HepG2 (cell line): ENCODE results near the gene AHRR. TPM values are rescaled to one million over a fixed set of nuclear protein-coding genes. Genes with fewer than 3 reads are reported as not detected.

Experiments
- ATAC-seq: fragments of 200-7000 bp; cut with Tn5 transposase; 3 replicates; pipeline ENCODE4 v1.9.1; 2020; ENCODE audit warnings: mild to moderate bottlenecking, moderate library complexity
- BruUV-seq: library from RNA; stranded (reverse); fragments of 400-500 nt; replicated peaks from 2 replicates; lab custom pipeline; 2021; lab: Mats Ljungman, UMichigan
- CTCF ChIA-PET: fragments of 300-600 bp; formaldehyde crosslinking; extraction: SDS; loops from one replicate; lab custom pipeline; 2021; ENCODE audit warnings: low total read pairs, inconsistent platforms, low intra/inter-chr PET ratio; lab: Yijun Ruan, JAX
- POLR2A ChIA-PET: fragments of 350-600 bp; sonication (Branson Sonifier 250); formaldehyde crosslinking; loops from one replicate; lab custom pipeline; 2020; ENCODE audit warnings: antibody characterized with exemption, inconsistent platforms; lab: Yijun Ruan, JAX
- DNase-seq: peaks from one replicate; pipeline ENCODE4 v3.0.0-alpha.2; 2015; ENCODE audit warnings: low spot score
- FAIRE-seq: peaks from 3 replicates; lab custom pipeline; 2011; peaks lifted over from hg19 to GRCh38; lab: Jason Lieb, UNC
- H2AFZ ChIP-seq: one replicate; pipeline ENCODE4 v1.6.1; 2011; ENCODE audit warnings: low read length, inconsistent platforms
- H3K27ac ChIP-seq: fragments of 300-600 bp; 3 replicates; pipeline ENCODE4 v1.8.0; 2011; ENCODE audit warnings: mixed run types, mild to moderate bottlenecking, mixed read lengths, low read length, inconsistent platforms; ENCODE audit not compliant: insufficient read depth; ENCODE audit errors: extremely low read length
- H3K27me3 ChIP-seq, 2 experiments: fragments of 200-600 bp in 1 of 2; 2 replicates in 1 of 2; 3 replicates in 1 of 2; pipeline versions ENCODE4 v1.6.0 to v1.8.0; 2011; ENCODE audit warnings: low read length in 2 of 2, mild to moderate bottlenecking in 2 of 2, moderate library complexity in 2 of 2, inconsistent platforms in 1 of 2; ENCODE audit not compliant: insufficient read depth in 2 of 2, control insufficient read depth in 1 of 2
- H3K36me3 ChIP-seq, 2 experiments: fragments of 200-600 bp in 1 of 2; replicated peaks in 1 of 2; 2 replicates in 1 of 2; 3 replicates in 1 of 2; pipeline versions ENCODE4 v1.5.1 to v1.8.0; 2011; ENCODE audit warnings: low read length in 2 of 2, inconsistent platforms in 1 of 2; ENCODE audit not compliant: insufficient read depth in 2 of 2, control insufficient read depth in 1 of 2
- H3K4me1 ChIP-seq: 2 replicates; pipeline ENCODE4 v1.5.1; 2012; ENCODE audit warnings: low read length, inconsistent platforms; ENCODE audit not compliant: insufficient read depth
- H3K4me2 ChIP-seq: 2 replicates; pipeline ENCODE4 v1.6.0; 2011; ENCODE audit warnings: low read depth, low read length, inconsistent platforms
- H3K4me3 ChIP-seq, 3 experiments: fragments of 200-600 bp in 1 of 3; sonication (generic), shearing (Covaris generic) in 1 of 3; replicated peaks in 1 of 3; 2 replicates each; pipeline ENCODE4 v1.5.1; 2011 to 2016; ENCODE audit warnings: low read length in 3 of 3, inconsistent platforms in 2 of 3, low read depth in 2 of 3, mild to moderate bottlenecking in 2 of 3, control low read depth in 1 of 3, mixed read lengths in 1 of 3; ENCODE audit not compliant: insufficient read depth in 1 of 3
- H3K79me2 ChIP-seq: one replicate; pipeline ENCODE4 v1.6.1; 2011; ENCODE audit warnings: low read length, inconsistent platforms; ENCODE audit not compliant: insufficient read depth
- H3K9ac ChIP-seq: 2 replicates; pipeline ENCODE4 v1.6.0; 2011; ENCODE audit warnings: mild to moderate bottlenecking, low read depth, low read length, inconsistent platforms; ENCODE audit not compliant: insufficient read depth
- H3K9me3 ChIP-seq: 2 replicates; pipeline ENCODE4 v1.5.1; 2012; ENCODE audit warnings: mild to moderate bottlenecking, low read length
- H4K20me1 ChIP-seq: 2 replicates; pipeline ENCODE4 v1.6.0; 2011; ENCODE audit warnings: inconsistent platforms, mild to moderate bottlenecking, low read length, moderate library complexity; ENCODE audit not compliant: insufficient read depth
- AFF4 ChIP-seq: sonication (generic); formaldehyde crosslinking; IDR thresholded peaks from 2 replicates; pipeline ENCODE4 v1.4.0; 2020; ENCODE audit warnings: missing genetic modification reagents
- EED ChIP-seq: sonication (generic); formaldehyde crosslinking; IDR thresholded peaks from 2 replicates; pipeline ENCODE4 v1.5.0; 2020; ENCODE audit warnings: mild to moderate bottlenecking, missing genetic modification reagents
- GABPA ChIP-seq, 2 experiments: IDR thresholded peaks; 2 replicates each; pipeline ENCODE4 v1.6.1; 2011 to 2016; ENCODE audit warnings: low read depth in 2 of 2, low read length in 1 of 2, missing biosample characterization in 1 of 2, missing genetic modification characterization in 1 of 2
- HOXA9 ChIP-seq: sonication (generic); formaldehyde crosslinking; IDR thresholded peaks from 2 replicates; pipeline ENCODE4 v1.8.1; 2022; ENCODE audit warnings: missing genetic modification reagents, mild to moderate bottlenecking, moderate library complexity, borderline replicate concordance
- IRX3 ChIP-seq: sonication (generic); formaldehyde crosslinking; IDR thresholded peaks from 2 replicates; pipeline ENCODE4 v1.8.1; 2023; ENCODE audit warnings: mild to moderate bottlenecking, low read depth, missing genetic modification reagents, borderline replicate concordance
- RORA ChIP-seq: sonication (generic); formaldehyde crosslinking; IDR thresholded peaks from 2 replicates; pipeline ENCODE4 v1.5.0; 2020; ENCODE audit warnings: mild to moderate bottlenecking, missing genetic modification reagents, moderate library complexity
- SETDB1 ChIP-seq: sonication (generic); formaldehyde crosslinking; IDR thresholded peaks from 2 replicates; pipeline ENCODE4 v1.5.1; 2020; ENCODE audit warnings: missing genetic modification reagents, mild to moderate bottlenecking, borderline replicate concordance
- TOPORS ChIP-seq: sonication (generic); formaldehyde crosslinking; IDR thresholded peaks from 2 replicates; pipeline ENCODE4 v1.8.0; 2023; ENCODE audit warnings: mild to moderate bottlenecking, missing genetic modification reagents
- ZFP36L1 ChIP-seq: sonication (generic); formaldehyde crosslinking; IDR thresholded peaks from 2 replicates; pipeline ENCODE4 v1.8.0; 2022; ENCODE audit warnings: mild to moderate bottlenecking, missing genetic modification reagents, moderate library complexity
- ZNF224 ChIP-seq: sonication (generic); formaldehyde crosslinking; IDR thresholded peaks from 2 replicates; pipeline ENCODE4 v1.5.0; 2020; ENCODE audit warnings: mild to moderate bottlenecking, missing genetic modification reagents
- ZNF264 ChIP-seq: sonication (generic); formaldehyde crosslinking; IDR thresholded peaks from 2 replicates; pipeline ENCODE4 v1.4.0; 2020; ENCODE audit warnings: missing genetic modification reagents
- ZNF3 ChIP-seq: IDR thresholded peaks from 2 replicates; pipeline ENCODE4 v1.7.0; 2017; ENCODE audit warnings: inconsistent platforms
- ZZZ3 ChIP-seq: sonication (generic); formaldehyde crosslinking; IDR thresholded peaks from 2 replicates; pipeline ENCODE4 v1.4.0; 2020; ENCODE audit warnings: missing genetic modification reagents, mild to moderate bottlenecking, borderline replicate concordance
- WGBS: methylation state at CpG from one replicate; pipeline ENCODE4 v1.1.6; 2017; ENCODE audit warnings: low lambda C conversion rate; 5-methylcytosine and 5-hydroxymethylcytosine counted together
- in situ Hi-C: cut with HindIII; loops from 2 replicates; pipeline ENCODE4 v1.10.0; 2017; ENCODE audit warnings: low pct_unique_long_range_greater_than_20kb; ENCODE audit not compliant: extremely low pct_ligation_motif_present
- intact Hi-C: fragments of 100-400 bp; cut with micrococcal nuclease; formaldehyde crosslinking; loops from one replicate; pipeline ENCODE4 v1.10.0; 2022; ENCODE audit not compliant: unreplicated experiment
- polyA plus RNA-seq, 8 experiments: library from polyadenylated mRNA; depleted of rRNA in 3 of 8; stranded (reverse) in 7 of 8; unstranded in 1 of 8; fragments of >200 nt; fragmentation: Illumina TruSeq in 4 of 8; extraction: Trizol in 4 of 8; gene quantifications; 2 replicates each; pipeline versions ENCODE4 v1.2.1 to v1.2.3, GENCODE V29; 2011 to 2016; ENCODE audit warnings: low read depth in 4 of 8, missing spikeins in 1 of 8, mixed read lengths in 1 of 8; ENCODE audit not compliant: insufficient read depth in 1 of 8
- total RNA-seq, 5 experiments: library from RNA; depleted of rRNA; stranded (reverse); fragments of >200 nt; fragmentation: Illumina TruSeq; extraction: Trizol; gene quantifications; 2 replicates each; pipeline ENCODE4 v1.2.3, GENCODE V29; 2016; ENCODE audit warnings: low read depth in 1 of 5
- TF ChIP-seq, protein P1 (sequence below): sonication (generic); formaldehyde crosslinking; IDR thresholded peaks from 2 replicates; pipeline ENCODE4 v1.8.0; 2022; ENCODE audit warnings: mild to moderate bottlenecking, missing genetic modification reagents, moderate library complexity
- TF ChIP-seq, protein P2 (sequence below): sonication (generic); formaldehyde crosslinking; IDR thresholded peaks from 2 replicates; pipeline ENCODE4 v1.5.0; 2020; ENCODE audit warnings: missing genetic modification reagents
- TF ChIP-seq, protein P3 (sequence below): sonication (generic); formaldehyde crosslinking; conservative IDR thresholded peaks from 2 replicates; pipeline ENCODE4 v1.8.1; 2023; ENCODE audit warnings: missing genetic modification reagents

AHRR gene
- total and polyA plus RNA-seq, 2 of the 13 experiments (the other 11 are each of a cell fraction or from before 2014, with no cell fraction given) = 0.28 to 0.35 TPM

DNA sequence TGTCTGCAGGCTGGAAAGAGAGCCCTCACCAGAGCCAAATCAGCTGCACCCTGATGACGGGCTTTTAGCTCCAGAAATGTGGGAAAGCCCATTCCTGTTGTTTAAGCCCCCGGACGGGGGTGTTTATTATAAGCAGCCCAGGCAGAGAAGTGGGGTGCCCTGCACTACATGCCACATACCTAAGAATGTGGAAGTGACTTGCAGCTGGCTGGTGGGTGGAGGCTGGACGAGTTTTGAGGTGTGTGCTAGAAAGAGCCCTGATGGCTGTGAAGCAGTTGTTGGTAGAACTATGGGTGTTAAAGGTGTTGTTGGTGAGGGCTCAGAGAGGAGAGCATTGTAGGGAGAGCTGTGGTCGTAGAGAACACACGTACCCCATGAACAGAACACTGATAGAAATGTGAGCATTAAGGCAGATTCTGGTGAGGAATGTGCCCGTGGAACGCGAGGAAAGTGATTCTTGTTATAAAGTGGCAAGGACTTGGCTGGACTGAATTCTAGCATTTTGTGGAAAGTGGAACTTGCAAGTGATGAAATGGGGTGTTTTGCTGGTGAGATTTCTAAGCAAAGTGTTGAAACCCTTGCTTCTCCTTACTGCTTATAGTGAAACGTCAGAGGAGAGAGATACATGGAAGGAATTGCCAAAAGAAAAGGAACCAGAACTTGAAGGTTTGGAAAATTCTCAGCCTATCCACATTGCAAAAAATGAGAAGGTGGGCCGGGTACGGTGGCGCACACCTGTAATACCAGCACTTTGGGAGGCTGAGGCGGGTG lies 38.9 kb downstream of the AHRR start (continued):
- no peak for TF ChIP-seq ZFP36L1
- TF ChIP-seq RORA (CRISPR knock-in tag) = no peak
- TF ChIP-seq EED (CRISPR knock-in tag) = no peak
- TF ChIP-seq, protein P1, sequence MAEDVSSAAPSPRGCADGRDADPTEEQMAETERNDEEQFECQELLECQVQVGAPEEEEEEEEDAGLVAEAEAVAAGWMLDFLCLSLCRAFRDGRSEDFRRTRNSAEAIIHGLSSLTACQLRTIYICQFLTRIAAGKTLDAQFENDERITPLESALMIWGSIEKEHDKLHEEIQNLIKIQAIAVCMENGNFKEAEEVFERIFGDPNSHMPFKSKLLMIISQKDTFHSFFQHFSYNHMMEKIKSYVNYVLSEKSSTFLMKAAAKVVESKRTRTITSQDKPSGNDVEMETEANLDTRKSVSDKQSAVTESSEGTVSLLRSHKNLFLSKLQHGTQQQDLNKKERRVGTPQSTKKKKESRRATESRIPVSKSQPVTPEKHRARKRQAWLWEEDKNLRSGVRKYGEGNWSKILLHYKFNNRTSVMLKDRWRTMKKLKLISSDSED (CRISPR knock-in tag) = no peak

- H3K36me3 ChIP-seq = no peaks in the 10 kb centered on the region
- WGBS = 55% methylated on average over 4 of the region's 4 CpGs
- H3K79me2 ChIP-seq = no peaks in the 10 kb centered on the region
- no peak overlapping the region for H3K27ac ChIP-seq
- DNase-seq = no peak
- in situ Hi-C loops = no loop called here
- H2AFZ ChIP-seq = no peak overlapping the region
- ChIA-PET CTCF (no interaction called here), POLR2A (no interaction called here)
- H3K4me2 ChIP-seq = no peak overlapping the region
- H3K9me3 ChIP-seq = no peaks in the 10 kb centered on the region
- no peaks in the 10 kb centered on the region for H3K4me1 ChIP-seq
- H3K27me3 ChIP-seq = no peaks in the 10 kb centered on the region
- H3K9ac ChIP-seq = no peak overlapping the region
- H4K20me1 ChIP-seq = no peaks in the 10 kb centered on the region
- no peak for FAIRE-seq
- H3K4me3 ChIP-seq = no peak overlapping the region
- ATAC-seq = no peak
- intact Hi-C loops = no loop called here
- no TSS peak for BruUV-seq
- TF ChIP-seq IRX3 (CRISPR knock-in tag) (no peak), ZNF3 (CRISPR knock-in tag) (no peak), AFF4 (CRISPR knock-in tag) (no peak), HOXA9 (no peak), TOPORS (no peak), ZZZ3 (CRISPR knock-in tag) (no peak), ZNF264 (CRISPR knock-in tag) (no peak), SETDB1 (CRISPR knock-in tag) (no peak), GABPA (IDR thresholded peaks at IDR 0.05; ENCODE audit: low read depth, low read length) (no peak), GABPA (CRISPR knock-in tag; IDR thresholded peaks at IDR 0.05; ENCODE audit: low read depth) (no peak), ZNF224 (CRISPR knock-in tag) (no peak)
- TF ChIP-seq, protein P2, sequence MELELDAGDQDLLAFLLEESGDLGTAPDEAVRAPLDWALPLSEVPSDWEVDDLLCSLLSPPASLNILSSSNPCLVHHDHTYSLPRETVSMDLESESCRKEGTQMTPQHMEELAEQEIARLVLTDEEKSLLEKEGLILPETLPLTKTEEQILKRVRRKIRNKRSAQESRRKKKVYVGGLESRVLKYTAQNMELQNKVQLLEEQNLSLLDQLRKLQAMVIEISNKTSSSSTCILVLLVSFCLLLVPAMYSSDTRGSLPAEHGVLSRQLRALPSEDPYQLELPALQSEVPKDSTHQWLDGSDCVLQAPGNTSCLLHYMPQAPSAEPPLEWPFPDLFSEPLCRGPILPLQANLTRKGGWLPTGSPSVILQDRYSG = no peak
- TF ChIP-seq, protein P3, sequence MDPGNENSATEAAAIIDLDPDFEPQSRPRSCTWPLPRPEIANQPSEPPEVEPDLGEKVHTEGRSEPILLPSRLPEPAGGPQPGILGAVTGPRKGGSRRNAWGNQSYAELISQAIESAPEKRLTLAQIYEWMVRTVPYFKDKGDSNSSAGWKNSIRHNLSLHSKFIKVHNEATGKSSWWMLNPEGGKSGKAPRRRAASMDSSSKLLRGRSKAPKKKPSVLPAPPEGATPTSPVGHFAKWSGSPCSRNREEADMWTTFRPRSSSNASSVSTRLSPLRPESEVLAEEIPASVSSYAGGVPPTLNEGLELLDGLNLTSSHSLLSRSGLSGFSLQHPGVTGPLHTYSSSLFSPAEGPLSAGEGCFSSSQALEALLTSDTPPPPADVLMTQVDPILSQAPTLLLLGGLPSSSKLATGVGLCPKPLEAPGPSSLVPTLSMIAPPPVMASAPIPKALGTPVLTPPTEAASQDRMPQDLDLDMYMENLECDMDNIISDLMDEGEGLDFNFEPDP (CRISPR knock-in tag) = no peak
These were observed 40.7 kb downstream of the AHRR start for GRCh38 chr5:362189-362588.
